GM19324 (cell line): ENCODE measurements around the gene ZNF532.

Source experiments
- ATAC-seq: cut with Tn5 transposase; IDR thresholded peaks from one replicate; pipeline ENCODE4 v1.9.1; 2021; ENCODE audit warnings: mild to moderate bottlenecking, moderate library complexity; ENCODE audit not compliant: unreplicated experiment, low FRiP score

Gene ZNF532

GRCh38 chr18:58966704-58967103 lies 102.0 kb downstream of the ZNF532 start:
- no peak for ATAC-seq

- ATAC-seq = no peak
These were observed 103.1 kb downstream of the ZNF532 start for GRCh38 chr18:58967751-58968254.

GRCh38 chr18:58970943-58971790 lies 106.5 kb downstream of the ZNF532 start:
- peak; percentile 78 for ATAC-seq

GRCh38 chr18:58975296-58975695 lies 110.6 kb downstream of the ZNF532 start:
- no peak for ATAC-seq

GRCh38 chr18:58975781-58976180 lies 111.1 kb downstream of the ZNF532 start:
- ATAC-seq = no peak

- no peak for ATAC-seq
These were observed 112.5 kb downstream of the ZNF532 start for GRCh38 chr18:58977223-58977622.

GRCh38 chr18:58977801-58978200 lies 113.1 kb downstream of the ZNF532 start:
- no peak for ATAC-seq

GRCh38 chr18:58978916-58979315 lies 114.2 kb downstream of the ZNF532 start:
- ATAC-seq = no peak

GRCh38 chr18:58979615-58980014 lies 114.9 kb downstream of the ZNF532 start:
- ATAC-seq = no peak

GRCh38 chr18:58980991-58981390 lies 116.3 kb downstream of the ZNF532 start:
- no peak for ATAC-seq

GRCh38 chr18:58983260-58984155 lies 118.8 kb downstream of the ZNF532 start:
- ATAC-seq = no peak

GRCh38 chr18:58988600-58988999 lies 123.9 kb downstream of the ZNF532 start:
- no peak for ATAC-seq

- no peak for ATAC-seq
These were observed 124.6 kb downstream of the ZNF532 start for GRCh38 chr18:58989184-58989759.

- no peak for ATAC-seq
These were observed 126.0 kb downstream of the ZNF532 start for GRCh38 chr18:58990720-58991119.

- ATAC-seq = no peak
These were observed 126.6 kb downstream of the ZNF532 start for GRCh38 chr18:58991167-58991798.

GRCh38 chr18:58992301-58993231 lies 127.9 kb downstream of the ZNF532 start:
- no peak for ATAC-seq

- ATAC-seq = no peak
These were observed 128.6 kb downstream of the ZNF532 start for GRCh38 chr18:58993260-58993659.

- no peak for ATAC-seq
These were observed 131.0 kb downstream of the ZNF532 start for GRCh38 chr18:58995663-58996062.

GRCh38 chr18:58996131-58996641 lies 131.5 kb downstream of the ZNF532 start:
- no peak for ATAC-seq
